ENCODE data around the gene BCR. TPM values are rescaled to one million over a fixed set of nuclear protein-coding genes. Genes with fewer than 3 reads are reported as not detected.

Gene BCR
- total and polyA plus RNA-seq, 2 of the 4 experiments (the other 2 are of a cell fraction): 28.9 to 44.6 TPM

DNA sequence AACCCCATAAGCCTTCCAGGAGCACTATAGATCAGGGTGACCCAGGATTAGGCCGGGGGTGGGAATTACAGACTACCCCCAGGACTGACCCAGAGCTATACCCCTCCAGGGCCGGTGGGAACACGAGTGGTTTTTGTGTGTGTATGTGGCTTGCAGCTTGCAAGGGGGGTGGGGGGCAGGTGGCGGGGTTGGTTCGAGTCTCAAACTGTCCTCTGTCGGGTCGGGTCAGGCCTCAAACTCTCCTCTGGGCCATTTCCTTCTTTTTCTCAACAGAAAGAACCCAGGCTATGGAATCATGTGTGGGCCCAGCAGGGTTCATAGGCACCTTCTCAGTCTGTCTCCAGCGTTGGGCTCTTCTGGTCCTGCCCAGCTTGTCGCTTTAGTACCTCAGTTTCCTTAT lies 58.4 kb downstream of the BCR start:
- Histone ChIP-seq H2BK20ac (ENCODE audit: low read depth, low read length) (no peak overlapping the region), H4K91ac (ENCODE audit: insufficient read depth, low read depth, low read length) (no peak overlapping the region), H2AK5ac (ENCODE audit: low read depth, low read length) (no peak overlapping the region), H4K8ac (ENCODE audit: low read depth in 2 of 2, low read length in 2 of 2) (no peak overlapping the region), H3K9ac (ENCODE audit: low read depth, low read length) (no peak overlapping the region), H3K27ac (ENCODE audit: insufficient read depth, low read length) (no peak overlapping the region), H3K4me3 (ENCODE audit: insufficient read depth, low read depth, low read length) (no peak overlapping the region), H3K4me1 (ENCODE audit: control insufficient read depth, insufficient read depth, low read length) (peaks cover 19% of the 10 kb centered on the region), H3K36me3 (ENCODE audit: control insufficient read depth, insufficient read depth, low read length) (no peaks in the 10 kb centered on the region), H3K9me3 (ENCODE audit: control insufficient read depth, insufficient read depth, low read length) (no peaks in the 10 kb centered on the region), H4K20me1 (ENCODE audit: insufficient read depth, low read length) (peaks cover 72% of the 10 kb centered on the region), H3K27me3 (ENCODE audit: control insufficient read depth, insufficient read depth, low read length) (no peaks in the 10 kb centered on the region), H2AFZ (replicated peaks; ENCODE audit: low read length, poor library complexity) (no peak overlapping the region), H3K14ac (replicated peaks; ENCODE audit: low read depth, low read length) (no peak overlapping the region), H3K4me2 (ENCODE audit: low read depth, low read length) (no peak overlapping the region), H3K56ac (ENCODE audit: extremely low read depth, insufficient read depth, low read length) (no peak overlapping the region), H2AK9ac (replicated peaks; ENCODE audit: low read depth, low read length, poor library complexity) (no peak overlapping the region), H2BK15ac (ENCODE audit: low read depth, low read length) (no peak overlapping the region), H4K5ac (ENCODE audit: low read depth, low read length) (no peak overlapping the region), H3K9me1 (ENCODE audit: insufficient read depth, low read length) (peaks cover 22% of the 10 kb centered on the region), H3K4ac (ENCODE audit: low read depth, low read length) (no peak overlapping the region), H2BK120ac (ENCODE audit: low read depth, low read length) (no peak overlapping the region), H3K23ac (ENCODE audit: low read depth, low read length) (no peak overlapping the region), H3K79me1 (ENCODE audit: low read depth in 1 of 2, low read length in 2 of 2) (peaks cover 32 to 85% of the 10 kb centered on the region in 2 experiments), H2BK5ac (ENCODE audit: low read depth, low read length, poor library complexity, severe bottlenecking) (no peak overlapping the region), H3K18ac (ENCODE audit: low read depth, low read length) (no peak overlapping the region)
- intact Hi-C loops (cut with micrococcal nuclease): no loop called here
- BruUV-seq (replicated peaks): no TSS peak
- in situ Hi-C loops (cut with MboI; ENCODE audit: low sequenced_read_pairs): no loop called here
- dilution Hi-C loops (cut with HindIII; ENCODE audit: low sequenced_read_pairs, unreplicated experiment): no loop called here
- POLR2A ChIA-PET (ENCODE audit: unreplicated experiment): no interaction called here
- TF ChIP-seq RFX5 (IDR thresholded peaks at IDR 0.05; ENCODE audit: low read depth, low read length) (no peak), USF2 (IDR thresholded peaks at IDR 0.05; ENCODE audit: low read depth, low read length) (no peak), FOS (IDR thresholded peaks at IDR 0.05; ENCODE audit: low read depth, low read length) (no peak)
- no peak for ATAC-seq (ENCODE audit: low read depth)
- WGBS, 2 experiments (ENCODE audit: extremely low coverage in 2 of 2, insufficient read length in 1 of 2): no CpG with 5 or more reads among the region's 9 CpGs
- CTCF ChIA-PET: interaction anchor here (0.5 kb wide), 1 partner anchor 519 kb away, joined by 7 read pairs; no protein-coding TSS in a partner anchor
- DNase-seq: no peak

Measured in IMR-90 (cell line).